ENCODE data around the gene TRIM40.

Gene TRIM40, protein sequence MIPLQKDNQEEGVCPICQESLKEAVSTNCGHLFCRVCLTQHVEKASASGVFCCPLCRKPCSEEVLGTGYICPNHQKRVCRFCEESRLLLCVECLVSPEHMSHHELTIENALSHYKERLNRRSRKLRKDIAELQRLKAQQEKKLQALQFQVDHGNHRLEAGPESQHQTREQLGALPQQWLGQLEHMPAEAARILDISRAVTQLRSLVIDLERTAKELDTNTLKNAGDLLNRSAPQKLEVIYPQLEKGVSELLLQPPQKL

DNA sequence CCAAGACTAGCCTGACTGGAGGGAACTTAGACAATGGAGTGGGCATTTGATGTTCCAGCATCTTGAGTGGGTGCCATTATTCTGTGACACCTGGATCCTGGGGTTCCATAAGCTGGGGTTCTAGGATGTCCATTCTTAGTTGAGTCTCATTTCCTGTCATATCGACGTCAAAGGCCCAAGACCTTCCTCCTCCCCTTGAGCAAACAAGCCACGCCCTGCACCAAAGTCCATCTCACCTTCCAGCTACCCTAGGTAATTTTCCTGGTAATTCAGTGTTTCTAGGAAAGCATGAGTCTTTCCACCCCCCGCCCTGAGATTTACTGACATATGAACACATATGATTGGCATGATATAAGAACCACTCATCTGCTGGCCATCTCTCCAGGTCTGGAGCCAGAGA, at the start of gene TRIM40:
Gene TRIM40 (plus strand): TSS at position 384 of the 400 bp plus-strand sequence. CDS start 897 bp downstream, outside the sequence.
- Histone ChIP-seq H3K4me3 (no peak within 1 kb of the TSS), H3K27ac (no peak within 1 kb of the TSS)

DNA sequence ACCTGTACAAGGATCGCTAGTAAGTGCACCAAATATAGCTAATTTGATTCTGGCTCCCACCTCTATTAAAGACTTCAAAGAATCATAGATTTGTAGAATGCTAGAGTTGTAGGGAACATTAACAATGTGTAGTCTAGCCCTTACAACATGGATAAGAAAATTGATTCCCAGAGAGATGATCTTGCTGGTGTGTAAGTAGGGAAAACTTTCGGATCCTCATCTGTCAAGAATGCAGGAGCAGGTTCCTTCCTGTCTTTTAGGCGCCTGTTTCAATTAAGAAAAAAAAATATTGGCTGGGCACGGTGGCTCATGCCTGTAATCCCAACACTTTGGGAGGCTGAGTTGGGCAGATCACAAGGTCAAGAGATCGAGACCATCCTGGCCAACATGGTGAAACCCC, 48.1 kb upstream of the TRIM40 start:
- Histone ChIP-seq H3K4me3 (no peak overlapping the region), H3K27ac (no peak overlapping the region)

DNA sequence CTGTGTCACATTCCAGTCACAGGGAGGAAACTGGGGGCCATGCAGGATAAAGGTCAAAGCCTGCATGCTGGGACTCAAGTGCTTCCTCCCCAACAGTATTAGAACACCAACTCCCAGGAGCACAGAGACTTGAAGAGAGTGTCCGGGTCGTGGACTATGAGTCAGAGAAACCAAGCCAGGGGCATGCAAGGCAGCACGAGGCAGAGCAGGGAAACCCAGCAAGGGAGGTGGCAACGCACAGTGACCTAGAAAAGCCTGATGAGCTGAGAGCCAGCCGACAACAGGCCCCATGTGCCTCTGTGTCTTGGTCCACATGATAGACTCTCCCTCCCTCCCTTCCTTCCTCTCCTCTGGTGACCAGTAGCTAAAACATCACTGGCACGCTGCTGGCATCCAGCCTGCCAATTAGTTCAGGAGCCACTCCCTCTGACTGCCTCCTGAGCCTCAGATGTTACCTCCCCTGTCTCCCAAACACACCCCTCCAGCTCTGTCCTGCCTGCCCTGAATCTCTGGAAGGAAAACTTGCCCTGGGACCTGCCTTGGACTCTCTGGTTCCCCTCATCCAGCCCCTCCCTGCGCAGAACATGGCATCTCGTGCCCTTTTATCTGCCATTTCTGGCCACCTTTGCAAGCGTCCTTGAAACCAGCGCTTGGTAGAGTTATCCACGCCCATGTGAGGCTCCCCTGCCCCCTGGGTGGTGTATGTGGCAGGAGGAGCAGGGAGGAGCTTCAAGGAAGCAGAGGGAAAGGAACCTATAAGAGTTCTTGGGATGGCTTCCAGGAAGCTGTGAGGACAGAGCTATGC, 44.2 kb upstream of the TRIM40 start:
- H3K27ac ChIP-seq = peak overlapping the region in 4 of 21 experiments; percentile 1 to 18 (median 11)
- no peak overlapping the region for H3K4me3 ChIP-seq

DNA sequence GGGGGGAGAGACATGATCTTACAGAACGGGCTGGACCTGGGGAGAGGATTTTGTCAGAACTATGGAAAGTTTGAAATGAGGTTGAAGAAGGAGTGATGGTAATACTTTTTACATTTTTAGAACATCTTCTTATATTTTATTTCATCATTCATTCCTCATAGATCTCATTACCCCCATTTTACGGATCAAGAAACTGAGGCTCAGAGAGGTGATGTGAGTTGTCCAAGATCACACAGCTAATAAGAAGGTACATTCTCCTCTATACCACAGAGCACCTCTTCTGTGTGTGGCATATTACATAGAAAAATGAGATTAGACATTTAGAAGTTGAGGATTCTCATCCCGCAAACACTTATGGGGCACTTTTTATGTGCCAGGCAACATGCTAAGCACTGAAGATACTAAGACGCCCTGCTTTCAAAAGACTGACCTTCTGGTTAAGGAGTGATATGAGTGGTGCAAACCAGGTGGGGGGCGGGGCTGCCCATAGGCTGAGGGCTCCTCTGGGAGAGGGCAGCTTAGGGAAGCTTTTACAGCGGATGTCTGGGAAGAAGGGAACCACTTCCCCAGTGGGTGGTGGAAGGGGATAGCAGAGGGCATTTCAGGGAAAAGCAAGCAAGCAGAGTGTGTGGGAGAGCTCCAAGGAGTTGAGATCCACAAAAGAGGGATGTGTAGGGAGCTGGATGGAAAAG, 42.9 kb upstream of the TRIM40 start:
- no peak overlapping the region for H3K4me3 ChIP-seq
- H3K27ac ChIP-seq = no peak overlapping the region

DNA sequence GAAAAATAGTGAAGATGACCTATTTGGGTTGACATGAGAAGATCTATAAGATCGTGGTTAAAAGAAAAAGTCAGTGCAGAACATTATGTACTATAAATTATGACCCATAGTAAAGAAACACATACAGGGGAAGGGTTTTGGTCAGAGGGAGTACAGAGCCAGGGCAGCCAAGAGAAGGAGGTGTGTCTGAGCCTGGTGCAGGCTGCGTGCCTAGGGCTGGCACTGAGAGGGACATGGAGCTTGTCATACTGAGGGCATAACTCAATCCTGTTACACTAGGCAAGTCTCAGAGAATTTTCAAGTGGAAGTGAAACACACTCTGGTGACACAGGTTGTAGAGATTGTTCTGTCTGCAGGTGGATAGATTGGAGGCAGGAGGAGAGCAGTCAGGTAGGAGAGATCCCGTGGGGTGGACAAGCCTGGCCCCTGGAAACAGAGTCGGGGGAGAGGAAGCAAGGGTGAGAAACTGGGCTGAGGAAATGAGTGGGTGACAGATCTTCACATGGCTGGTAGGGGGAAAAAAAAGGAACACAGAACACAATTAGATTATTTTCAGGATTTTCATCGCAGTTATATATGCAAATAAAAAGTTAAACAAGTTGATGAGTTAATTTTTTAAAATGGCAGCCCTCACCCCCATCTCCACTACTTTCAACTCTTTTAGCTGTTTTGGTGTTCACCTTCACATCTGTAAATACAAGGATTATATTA, 41.8 kb upstream of the TRIM40 start:
- Histone ChIP-seq H3K4me3 (no peak overlapping the region), H3K27ac (no peak overlapping the region)

DNA sequence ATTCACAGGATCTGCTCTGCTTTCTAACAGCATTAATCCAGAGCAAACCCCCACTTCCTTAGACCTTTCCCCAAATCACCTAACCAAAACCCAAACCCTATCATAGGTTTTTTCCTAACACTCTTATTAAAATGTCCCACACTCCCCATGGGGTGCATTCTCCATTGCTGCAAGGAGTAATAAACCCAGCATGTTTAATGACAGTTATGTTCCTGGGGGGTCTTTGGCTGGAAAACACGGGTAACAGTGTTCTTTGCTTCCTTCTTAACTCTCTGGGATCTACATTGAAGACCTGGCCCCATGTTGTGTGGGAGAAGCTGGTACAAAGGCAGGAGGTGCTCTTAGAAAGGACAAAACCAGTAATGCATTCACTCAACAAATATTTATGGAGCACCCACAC, 39.1 kb upstream of the TRIM40 start:
- H3K27ac ChIP-seq = no peak overlapping the region
- H3K4me3 ChIP-seq = no peak overlapping the region

DNA sequence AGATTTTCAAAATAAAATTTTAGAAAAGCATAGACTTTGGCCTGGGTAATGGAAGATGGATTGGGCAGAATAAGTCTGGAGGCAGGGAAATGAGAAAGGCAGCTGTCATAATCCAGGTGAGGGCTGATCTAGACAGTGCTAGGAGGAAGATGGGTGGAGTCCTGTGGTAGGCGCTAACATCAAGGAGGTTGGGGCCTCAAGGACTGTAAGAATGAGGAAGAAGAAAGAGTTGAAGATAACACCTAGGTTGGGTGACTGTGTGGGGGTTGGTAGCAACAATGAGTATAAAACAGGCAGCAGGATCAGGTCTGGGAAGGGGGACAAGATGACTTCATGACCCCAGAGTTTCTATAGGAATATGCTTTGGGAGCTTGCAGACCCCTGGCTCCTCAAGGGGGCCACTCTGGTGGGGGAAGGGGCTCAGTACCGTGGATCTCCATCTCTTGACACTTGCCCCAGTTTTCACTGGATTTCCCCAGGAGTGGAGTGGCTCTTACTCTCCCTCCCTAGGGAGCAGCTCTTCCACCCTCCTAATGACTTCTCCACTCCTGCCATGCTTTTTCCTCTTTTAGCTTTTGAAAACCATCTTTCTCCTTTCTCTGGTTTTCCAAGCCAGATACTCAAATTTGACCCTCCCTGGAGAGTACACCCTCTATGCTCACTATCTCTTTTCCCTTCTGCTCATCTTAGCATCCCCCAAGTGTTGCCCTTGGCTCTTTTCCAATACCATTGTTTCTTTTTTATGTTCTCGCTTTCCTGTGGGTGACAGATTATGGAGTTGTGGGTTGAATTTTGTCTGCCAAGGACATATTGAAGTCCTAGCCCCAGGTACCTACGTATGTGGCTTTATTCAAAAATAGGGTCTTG, 37.8 kb upstream of the TRIM40 start:
- Histone ChIP-seq H3K27ac (no peak overlapping the region), H3K4me3 (no peak overlapping the region)

DNA sequence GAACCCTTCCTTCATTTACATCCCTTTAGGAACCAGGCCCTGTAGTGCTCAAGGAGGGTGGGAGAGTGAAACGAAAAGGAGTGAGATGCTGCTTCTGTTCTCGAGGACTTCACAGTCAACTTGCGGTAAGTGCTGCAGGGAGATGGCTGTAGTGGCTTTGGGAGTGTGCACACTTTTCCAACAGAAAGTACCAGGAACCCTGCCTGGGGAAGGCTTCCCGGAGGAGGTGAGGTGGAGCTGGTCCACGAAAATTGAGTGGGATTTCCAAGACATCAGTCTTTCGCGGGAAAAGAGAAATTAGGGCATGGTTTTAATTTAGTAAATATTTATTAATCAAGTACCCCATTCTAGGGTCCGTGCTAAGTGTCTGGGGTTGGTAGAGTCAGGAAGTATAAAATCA, 35.8 kb upstream of the TRIM40 start:
- H3K27ac ChIP-seq = peak overlapping the region in 7 of 21 experiments; percentile 14 to 70 (median 38)
- no peak overlapping the region for H3K4me3 ChIP-seq

DNA sequence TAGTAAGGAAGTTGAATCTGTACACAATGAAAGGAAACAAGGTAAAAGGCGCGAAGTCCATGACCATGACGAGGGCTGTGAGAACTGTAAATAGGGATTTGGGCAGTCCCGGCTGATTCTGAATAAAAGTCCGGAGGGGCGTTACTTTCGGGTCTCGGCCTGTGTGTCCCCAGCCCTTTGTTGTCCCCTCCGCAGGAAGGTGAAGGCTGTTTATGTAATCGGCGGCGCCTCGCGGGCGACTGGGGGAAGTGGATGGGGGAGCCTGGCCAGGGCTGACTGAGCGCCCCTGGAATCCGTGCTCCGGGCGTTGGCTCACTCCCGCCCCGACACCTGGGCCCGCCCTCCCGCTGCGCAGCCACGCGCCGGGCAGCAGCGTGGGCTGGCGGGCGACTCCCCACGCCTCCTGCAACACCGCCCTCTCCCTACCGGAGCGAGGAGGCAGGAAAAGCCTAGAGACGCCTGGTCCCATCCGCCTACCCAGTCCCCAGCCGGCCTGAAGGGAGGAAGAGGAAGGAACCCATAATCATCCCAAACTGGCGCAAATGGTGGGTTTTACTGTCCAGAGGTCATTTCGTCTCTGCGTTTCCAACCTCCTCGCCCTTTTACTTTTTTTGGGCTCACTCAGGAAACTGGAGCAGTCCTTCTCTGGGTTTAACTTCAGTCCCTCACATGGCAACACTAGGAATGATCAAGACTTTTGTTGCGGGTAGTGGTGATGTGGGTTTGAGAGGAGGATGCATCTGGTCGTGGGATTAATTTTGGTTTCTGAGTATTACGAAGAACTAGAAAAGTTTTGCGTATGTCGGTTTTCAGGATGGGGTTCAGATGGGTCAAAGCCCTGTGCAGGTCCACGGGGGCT, 35.1 kb upstream of the TRIM40 start:
- Histone ChIP-seq H3K27ac (peak overlapping the region in 9 of 21 experiments; percentile 11 to 70 (median 38)), H3K4me3 (peak overlapping the region; percentile 4 to 43 (median 26))

DNA sequence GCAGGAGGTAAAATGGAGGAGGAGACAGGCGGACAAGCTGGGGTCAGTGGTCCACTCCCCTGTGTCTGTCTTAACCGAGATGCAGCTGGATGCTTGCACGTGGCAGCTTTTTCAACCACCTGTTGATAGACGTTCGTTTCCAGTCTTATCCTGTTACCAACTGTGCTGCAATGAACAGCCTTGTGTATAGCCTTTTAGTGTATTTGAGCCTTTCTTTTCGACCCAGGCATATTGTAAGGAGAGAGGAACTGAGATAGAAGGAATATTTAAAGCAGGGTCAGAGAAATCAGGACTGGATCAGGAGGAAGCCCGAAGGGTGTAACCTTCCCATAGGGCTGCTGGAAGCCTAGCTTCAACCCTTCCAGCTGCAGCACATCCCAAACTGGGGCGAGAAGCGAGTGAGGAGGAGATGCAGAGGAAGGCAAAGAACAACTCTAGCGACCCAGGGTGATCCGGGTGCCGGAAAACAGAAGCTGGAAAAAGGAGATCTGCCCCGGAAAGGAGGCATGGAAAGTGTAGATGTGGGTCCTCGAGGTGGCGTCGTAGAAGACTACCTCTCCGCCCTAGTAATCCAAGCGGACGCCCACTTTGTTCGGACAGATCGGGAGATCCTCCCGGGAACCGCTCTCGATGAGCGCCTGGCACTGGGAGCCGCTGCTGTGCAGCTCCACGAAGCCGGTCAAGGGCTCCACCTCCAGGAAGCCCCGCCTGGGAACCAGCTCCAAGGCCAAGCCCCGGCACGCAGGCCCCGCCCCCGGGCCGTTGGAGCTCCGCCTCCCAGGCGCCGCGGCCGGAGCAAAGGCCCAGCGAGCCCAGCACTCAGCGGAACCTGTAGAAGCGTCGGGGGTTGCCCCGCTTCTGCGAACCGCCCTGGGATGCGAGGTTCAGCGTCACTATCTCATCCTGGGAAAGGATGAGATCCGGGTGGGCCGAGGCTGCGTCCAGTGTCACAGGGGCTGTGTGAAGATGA, 34.2 kb upstream of the TRIM40 start:
- Histone ChIP-seq H3K4me3 (peak overlapping the region; percentile 11 to 43 (median 26)), H3K27ac (peak overlapping the region in 19 of 21 experiments; percentile 17 to 83 (median 64))

DNA sequence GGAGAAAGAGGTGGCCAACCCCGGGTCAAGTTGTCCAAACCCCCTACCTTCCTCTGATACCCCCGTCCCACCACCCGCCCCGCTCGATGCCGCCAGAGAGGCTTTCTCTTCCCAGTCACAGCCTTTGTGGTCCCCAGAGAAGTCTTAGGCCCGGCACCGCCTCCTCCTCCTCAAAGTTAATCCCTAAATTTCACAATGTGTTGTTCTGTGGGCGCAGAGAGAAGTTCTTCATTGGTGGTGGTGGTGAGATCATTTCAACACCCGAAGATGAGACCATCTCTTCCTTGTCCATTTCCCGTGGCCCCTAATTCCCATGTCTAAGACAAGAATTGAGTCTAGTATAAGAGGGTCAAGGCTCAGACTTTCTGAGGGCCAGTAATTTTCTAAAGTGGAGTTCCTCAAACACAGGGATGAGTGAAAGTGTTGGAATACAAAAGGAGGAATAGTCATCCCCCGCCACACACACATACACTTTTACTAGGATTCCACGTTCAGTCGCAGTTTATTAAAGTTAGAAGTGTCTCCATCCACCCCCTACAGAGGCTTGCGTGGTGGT, 33.4 kb upstream of the TRIM40 start:
- Histone ChIP-seq H3K4me3 (peak overlapping the region; percentile 11 to 43 (median 26)), H3K27ac (peak overlapping the region in 18 of 21 experiments; percentile 24 to 83 (median 64))

DNA sequence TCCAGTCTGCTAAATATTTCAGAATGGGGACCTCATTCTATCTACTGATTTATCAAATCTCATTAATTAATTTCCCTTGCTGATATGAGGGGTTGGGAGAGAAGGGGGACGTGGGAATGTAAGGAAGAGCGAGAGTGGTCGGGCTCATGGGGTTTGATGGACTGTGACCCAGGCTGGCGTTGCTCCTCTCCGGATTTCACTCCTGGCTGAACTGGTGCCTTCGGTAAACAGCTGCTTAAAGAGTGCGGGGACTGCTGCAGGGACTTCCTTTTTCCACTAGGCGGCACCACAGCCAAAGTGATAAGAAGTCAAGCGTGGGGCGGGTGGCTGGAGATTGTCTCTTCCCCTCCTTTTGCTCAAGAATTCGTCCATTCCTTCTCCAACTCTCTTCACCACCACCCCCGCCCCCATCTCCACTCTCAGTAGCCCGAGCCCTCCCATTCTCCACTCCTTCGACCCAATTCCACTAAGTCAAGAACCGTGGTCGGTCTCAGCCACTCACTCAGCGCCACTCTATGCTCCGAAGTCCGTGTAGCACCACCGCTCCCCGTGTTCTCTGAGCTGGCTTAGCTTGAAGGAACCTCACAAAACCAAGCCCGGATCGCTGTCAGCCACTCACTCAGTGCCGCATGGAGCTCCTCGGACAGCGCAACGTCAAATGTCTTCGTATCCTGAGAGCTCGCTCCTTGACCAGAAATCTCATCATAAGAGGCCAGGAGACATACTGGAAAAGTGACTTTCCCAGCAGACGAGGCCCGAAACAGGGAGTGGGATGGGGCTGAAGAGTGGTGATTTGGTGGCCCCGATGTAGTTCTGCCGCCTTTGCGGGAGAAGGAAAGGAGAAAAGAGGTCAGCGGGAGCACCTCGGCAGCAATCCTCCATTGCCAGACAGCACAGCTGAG, 32.7 kb upstream of the TRIM40 start:
- peak overlapping the region in 10 of 21 experiments; percentile 31 to 83 (median 68) for H3K27ac ChIP-seq
- peak overlapping the region in 6 of 7 experiments; percentile 18 to 43 (median 26) for H3K4me3 ChIP-seq

DNA sequence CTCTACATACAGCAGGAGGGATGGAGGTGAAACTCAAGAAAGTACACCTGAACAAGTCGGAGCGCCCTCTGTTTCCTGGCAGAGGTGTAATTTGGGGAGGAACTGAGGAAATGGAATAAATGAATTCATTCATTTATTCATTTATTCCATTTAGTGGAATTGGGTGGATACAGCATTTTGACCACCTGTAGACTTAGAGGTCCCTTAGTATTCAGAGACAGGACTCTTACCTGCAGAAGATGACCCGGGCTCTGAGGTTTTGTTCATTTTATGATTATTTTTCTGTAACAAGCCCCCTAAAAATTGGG, 32.1 kb upstream of the TRIM40 start:
- peak overlapping the region in 3 of 7 experiments; percentile 18 to 43 (median 27) for H3K4me3 ChIP-seq
- peak overlapping the region in 2 of 21 experiments; percentile 1 to 62 for H3K27ac ChIP-seq

DNA sequence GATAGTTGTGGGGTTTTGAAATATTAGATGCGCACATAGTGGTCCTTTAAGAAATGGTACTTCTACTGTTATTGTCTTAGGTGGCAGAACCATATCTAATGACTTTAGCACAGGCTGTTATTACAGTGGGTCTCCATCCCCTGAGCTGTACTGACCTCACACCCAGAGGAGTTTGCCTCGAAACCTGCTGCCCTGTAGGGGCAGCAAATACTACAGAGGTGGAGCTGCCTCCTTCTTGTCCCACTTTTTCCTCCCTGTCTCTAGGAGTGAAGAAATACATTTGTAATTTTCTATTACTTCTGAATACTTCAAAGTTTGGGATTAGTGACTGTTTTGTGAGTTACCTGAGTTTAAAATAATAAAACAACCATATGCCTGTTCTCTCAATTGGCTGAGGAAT, 31.3 kb upstream of the TRIM40 start:
- H3K4me3 ChIP-seq = no peak overlapping the region
- H3K27ac ChIP-seq = no peak overlapping the region

DNA sequence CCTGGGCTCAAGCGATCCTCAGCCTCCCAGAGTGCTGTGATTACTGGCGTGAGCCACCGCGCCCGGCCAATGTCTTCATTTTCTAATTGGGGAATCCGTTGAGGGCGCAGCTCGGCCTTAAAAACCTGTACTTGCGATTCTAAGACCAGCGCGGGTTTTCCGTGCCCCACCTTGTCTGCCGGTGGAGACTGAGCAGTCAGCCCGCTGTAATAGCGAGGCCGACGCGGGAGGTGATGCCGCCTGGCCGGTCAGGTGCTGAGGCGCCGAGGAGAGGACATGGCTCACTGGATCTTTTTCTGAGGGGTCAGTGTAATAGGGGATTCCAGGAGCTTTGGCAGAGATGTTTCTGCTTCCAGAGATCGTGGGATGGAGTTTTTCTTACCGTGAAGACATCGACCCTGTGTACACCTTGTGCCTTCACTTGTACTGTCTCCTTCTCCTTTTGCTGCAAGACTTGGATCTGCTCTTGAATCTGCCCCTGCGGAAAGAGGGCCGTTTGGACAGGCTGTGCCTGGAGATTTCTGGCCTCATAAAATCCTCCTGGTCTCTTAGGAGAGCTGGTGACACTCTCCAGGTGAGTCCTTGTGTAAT, 24.6 kb upstream of the TRIM40 start:
- Histone ChIP-seq H3K27ac (no peak overlapping the region), H3K4me3 (no peak overlapping the region)

Measured in skin epidermis (tissue), 12 donors.